Endothelial cell of umbilical vein (primary cell): Measurements from ENCODE around the gene JMJD8. TPM values are rescaled to one million over a fixed set of nuclear protein-coding genes. Genes with fewer than 3 reads are reported as not detected.

Experiments used
- BruUV-seq: library from RNA; stranded (reverse); fragments of 400-500 nt; replicated peaks from 2 replicates; lab custom pipeline; 2021; lab: Mats Ljungman, UMichigan
- CTCF ChIA-PET: fragments of 300-600, 350-600 bp; sonication (Branson Sonifier 250); formaldehyde crosslinking; loops from one replicate; lab custom pipeline; 2021; ENCODE audit warnings: antibody characterized with exemption, inconsistent platforms; lab: Charles Lee
- POLR2A ChIA-PET: fragments of 300-600, 350-600 bp; sonication (Branson Sonifier 250); formaldehyde crosslinking; loops from one replicate; lab custom pipeline; 2021; ENCODE audit warnings: antibody characterized with exemption, inconsistent platforms; lab: Charles Lee
- DNase-seq: peaks from one replicate; pipeline ENCODE4 v3.0.0-alpha.2; 2011; ENCODE audit warnings: low read depth, low spot score
- FAIRE-seq: peaks from 2 replicates; lab custom pipeline; 2011; peaks lifted over from hg19 to GRCh38; lab: Jason Lieb, UNC
- H2AFZ ChIP-seq: 2 replicates; pipeline ENCODE4 v1.6.0; 2012; ENCODE audit warnings: low read depth, low read length, control low read depth, inconsistent platforms
- H3K27ac ChIP-seq: 2 replicates; pipeline ENCODE4 v1.5.1; 2011; ENCODE audit warnings: low read depth, mild to moderate bottlenecking, control low read depth, low read length, moderate library complexity; ENCODE audit not compliant: insufficient read depth
- H3K27me3 ChIP-seq, 2 experiments: 2 replicates each; pipeline versions ENCODE4 v1.6.0 to v1.6.1; 2011; ENCODE audit warnings: low read length in 2 of 2, mixed read lengths in 1 of 2; ENCODE audit not compliant: control insufficient read depth in 2 of 2, insufficient read depth in 2 of 2
- H3K36me3 ChIP-seq, 2 experiments: 2 replicates in 1 of 2; 3 replicates in 1 of 2; pipeline ENCODE4 v1.5.1; 2011; ENCODE audit warnings: low read length in 2 of 2, mild to moderate bottlenecking in 1 of 2, moderate library complexity in 1 of 2; ENCODE audit not compliant: control insufficient read depth in 2 of 2, insufficient read depth in 2 of 2; ENCODE audit errors: extremely low read depth in 1 of 2
- H3K4me1 ChIP-seq: 3 replicates; pipeline ENCODE4 v1.5.1; 2011; ENCODE audit warnings: mild to moderate bottlenecking, low read length; ENCODE audit not compliant: control insufficient read depth, insufficient read depth; ENCODE audit errors: extremely low read depth
- H3K4me2 ChIP-seq: 2 replicates; pipeline ENCODE4 v1.6.1; 2011; ENCODE audit warnings: low read length, control low read depth, mixed read lengths; ENCODE audit not compliant: insufficient read depth
- H3K4me3 ChIP-seq, 3 experiments: fragments of 200-600 bp in 1 of 3; sonication (generic), shearing (Covaris generic) in 1 of 3; replicated peaks in 1 of 3; 2 replicates each; pipeline ENCODE4 v1.5.1; 2011 to 2016; ENCODE audit warnings: control low read depth in 3 of 3, low read length in 3 of 3, mild to moderate bottlenecking in 2 of 3, inconsistent platforms in 1 of 3, low read depth in 1 of 3, moderate library complexity in 1 of 3; ENCODE audit not compliant: insufficient read depth in 1 of 3
- H3K79me2 ChIP-seq: 2 replicates; pipeline ENCODE4 v1.6.0; 2012; ENCODE audit warnings: low read length, inconsistent platforms; ENCODE audit not compliant: control insufficient read depth, insufficient read depth
- H3K9ac ChIP-seq: replicated peaks from 2 replicates; pipeline ENCODE3; 2011; ENCODE audit warnings: low read length, control low read depth; ENCODE audit not compliant: insufficient read depth; ENCODE audit errors: extremely low read depth
- H3K9me1 ChIP-seq: replicated peaks from 3 replicates; pipeline ENCODE4 v1.6.0; 2011; ENCODE audit warnings: mild to moderate bottlenecking, low read length; ENCODE audit not compliant: control insufficient read depth, insufficient read depth; ENCODE audit errors: extremely low read depth
- H3K9me3 ChIP-seq: replicated peaks from 2 replicates; pipeline ENCODE4 v1.5.1; 2012; ENCODE audit warnings: low read length, inconsistent platforms; ENCODE audit not compliant: control insufficient read depth, insufficient read depth
- H4K20me1 ChIP-seq: replicated peaks from 2 replicates; pipeline ENCODE3; 2011; ENCODE audit warnings: mild to moderate bottlenecking, low read length; ENCODE audit not compliant: control insufficient read depth, insufficient read depth; ENCODE audit errors: extremely low read depth
- EZH2 ChIP-seq: IDR thresholded peaks from 2 replicates; pipeline ENCODE4 v1.6.1; 2012; ENCODE audit warnings: borderline replicate concordance, low read depth, mild to moderate bottlenecking, moderate library complexity, low read length, inconsistent platforms; ENCODE audit not compliant: severe bottlenecking
- FOS ChIP-seq: IDR thresholded peaks from 2 replicates; pipeline ENCODE4 v1.6.1; 2011; ENCODE audit warnings: mild to moderate bottlenecking, low read length, moderate library complexity, borderline replicate concordance; ENCODE audit not compliant: insufficient read depth
- GATA2 ChIP-seq: IDR thresholded peaks from 2 replicates; pipeline ENCODE4 v1.7.0; 2011; ENCODE audit warnings: low read depth, mild to moderate bottlenecking, moderate library complexity, mixed read lengths, low read length; ENCODE audit not compliant: insufficient read length, insufficient read depth
- JUN ChIP-seq: IDR thresholded peaks from 2 replicates; pipeline ENCODE4 v1.6.1; 2011; ENCODE audit warnings: borderline replicate concordance, low read depth; ENCODE audit not compliant: insufficient read length, insufficient read depth
- MAX ChIP-seq: IDR thresholded peaks from 2 replicates; pipeline ENCODE4 v1.6.1; 2011; ENCODE audit not compliant: insufficient read depth, insufficient read length
- MYC ChIP-seq: IDR thresholded peaks from one replicate; pipeline ENCODE4 v1.6.1; 2011; ENCODE audit warnings: mild to moderate bottlenecking, low read depth, low read length
- POLR2A ChIP-seq: IDR thresholded peaks from 2 replicates; pipeline ENCODE4 v1.6.1; 2012; ENCODE audit warnings: low read depth, mild to moderate bottlenecking, control low read depth, low read length
- POLR2AphosphoS5 ChIP-seq: IDR thresholded peaks from 2 replicates; pipeline ENCODE4 v1.6.1; 2012; ENCODE audit warnings: low read depth, mild to moderate bottlenecking, control low read depth, low read length, moderate library complexity; ENCODE audit not compliant: insufficient read depth
- dilution Hi-C: fragments of 300-500 bp; cut with MboI; formaldehyde crosslinking; loops from one replicate; pipeline ENCODE4 v1.15.0; 2019; ENCODE audit warnings: low sequenced_read_pairs; ENCODE audit not compliant: extremely low pct_ligation_motif_present
- intact Hi-C: fragments of 100-400 bp; cut with micrococcal nuclease; formaldehyde crosslinking; loops from one replicate; pipeline ENCODE4 v1.10.0; 2022
- polyA plus RNA-seq, 4 experiments: library from polyadenylated mRNA; depleted of rRNA in 3 of 4; stranded (reverse) in 3 of 4; unstranded in 1 of 4; fragments of >200 nt; gene quantifications; 2 replicates each; pipeline versions ENCODE4 v1.2.1 to v1.2.3, GENCODE V29; 2011 to 2012; ENCODE audit warnings: missing spikeins in 1 of 4
- total RNA-seq: library from RNA; stranded (reverse); gene quantifications from 2 replicates; pipeline ENCODE4 v1.2.3, GENCODE V29; 2021
- TF ChIP-seq, protein P1 (sequence below), 2 donors: IDR thresholded peaks; 1 replicate in 1 of 2; 2 replicates in 1 of 2; pipeline ENCODE4 v1.5.1; 2011; ENCODE audit warnings: low read length in 2 of 2, mild to moderate bottlenecking in 2 of 2, moderate library complexity in 2 of 2, control low read depth in 1 of 2, inconsistent platforms in 1 of 2, low read depth in 1 of 2; ENCODE audit not compliant: insufficient read depth in 1 of 2; ENCODE audit errors: extremely low read depth in 1 of 2

JMJD8 gene
- total and polyA plus RNA-seq, 2 donors (not counting 3 experiments of a cell fraction or from before 2014, with no cell fraction given), result 55.1 to 102 TPM

GRCh38 chr16:729768-730665 lies 45.9 kb upstream of the JMJD8 start:
- CTCF ChIA-PET, result interaction anchor here (1.0 to 1.9 kb wide), 2 partner anchors 10 to 58 kb away, joined by 3 to 5 read pairs; partner anchors contain the start of genes ANTKMT, CHTF18 and RPUSD1
- no peaks in the 10 kb centered on the region for H3K9me3 ChIP-seq
- dilution Hi-C loops (no loop called here), intact Hi-C loops (loop anchor here (2.0 kb wide), 1 partner anchor 15 kb away; the partner anchor contains the start of gene METRN)
- H3K79me2 ChIP-seq, result no peaks in the 10 kb centered on the region
- no peak overlapping the region for H3K4me3 ChIP-seq
- H3K4me1 ChIP-seq, result peaks cover 13% of the 10 kb centered on the region
- no peaks in the 10 kb centered on the region for H3K27me3 ChIP-seq
- no peaks in the 10 kb centered on the region for H4K20me1 ChIP-seq
- no peak overlapping the region for H2AFZ ChIP-seq
- H3K4me2 ChIP-seq, result no peak overlapping the region
- BruUV-seq, result no TSS peak
- peaks cover 4 to 19% of the 10 kb centered on the region in 2 experiments for H3K36me3 ChIP-seq
- H3K9ac ChIP-seq, result no peak overlapping the region
- TF ChIP-seq EZH2 (no peak), FOS (no peak), MAX (no peak), MYC (no peak), JUN (no peak), POLR2A (no peak), POLR2AphosphoS5 (no peak), GATA2 (no peak)
- TF ChIP-seq, protein P1, sequence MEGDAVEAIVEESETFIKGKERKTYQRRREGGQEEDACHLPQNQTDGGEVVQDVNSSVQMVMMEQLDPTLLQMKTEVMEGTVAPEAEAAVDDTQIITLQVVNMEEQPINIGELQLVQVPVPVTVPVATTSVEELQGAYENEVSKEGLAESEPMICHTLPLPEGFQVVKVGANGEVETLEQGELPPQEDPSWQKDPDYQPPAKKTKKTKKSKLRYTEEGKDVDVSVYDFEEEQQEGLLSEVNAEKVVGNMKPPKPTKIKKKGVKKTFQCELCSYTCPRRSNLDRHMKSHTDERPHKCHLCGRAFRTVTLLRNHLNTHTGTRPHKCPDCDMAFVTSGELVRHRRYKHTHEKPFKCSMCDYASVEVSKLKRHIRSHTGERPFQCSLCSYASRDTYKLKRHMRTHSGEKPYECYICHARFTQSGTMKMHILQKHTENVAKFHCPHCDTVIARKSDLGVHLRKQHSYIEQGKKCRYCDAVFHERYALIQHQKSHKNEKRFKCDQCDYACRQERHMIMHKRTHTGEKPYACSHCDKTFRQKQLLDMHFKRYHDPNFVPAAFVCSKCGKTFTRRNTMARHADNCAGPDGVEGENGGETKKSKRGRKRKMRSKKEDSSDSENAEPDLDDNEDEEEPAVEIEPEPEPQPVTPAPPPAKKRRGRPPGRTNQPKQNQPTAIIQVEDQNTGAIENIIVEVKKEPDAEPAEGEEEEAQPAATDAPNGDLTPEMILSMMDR (IDR thresholded peaks at IDR 0.05; ENCODE audit: extremely low read depth in 1 of 2, insufficient read depth in 1 of 2, low read depth in 1 of 2, low read length in 2 of 2), result no peak
- no peak for FAIRE-seq
- H3K27ac ChIP-seq, result no peak overlapping the region
- no peak for DNase-seq
- POLR2A ChIA-PET, result no interaction called here
- no peaks in the 10 kb centered on the region for H3K9me1 ChIP-seq
